Measurements from ENCODE around the gene ASAP3.

ASAP3 gene

GRCh38 chr1:23448846-23449245 lies 35.1 kb downstream of the ASAP3 start:
- no peak for DNase-seq

GRCh38 chr1:23446661-23447310 lies 37.2 kb downstream of the ASAP3 start:
- no peak for DNase-seq

- no peak for DNase-seq
These were observed 39.2 kb downstream of the ASAP3 start for GRCh38 chr1:23444596-23445390.

- DNase-seq = no peak
These were observed 39.9 kb downstream of the ASAP3 start for GRCh38 chr1:23444104-23444533.

- DNase-seq = no peak
These were observed 41.2 kb downstream of the ASAP3 start for GRCh38 chr1:23442751-23443150.

- DNase-seq = no peak
These were observed 42.4 kb downstream of the ASAP3 start for GRCh38 chr1:23441446-23442148.

- DNase-seq = no peak
These were observed 45.4 kb downstream of the ASAP3 start for GRCh38 chr1:23438545-23438944.

GRCh38 chr1:23437355-23437664 lies 46.7 kb downstream of the ASAP3 start:
- DNase-seq = no peak

- DNase-seq = no peak
These were observed 47.2 kb downstream of the ASAP3 start for GRCh38 chr1:23436520-23437354.

GRCh38 chr1:23434260-23434775 lies 49.7 kb downstream of the ASAP3 start:
- no peak for DNase-seq

- DNase-seq = no peak
These were observed 50.9 kb downstream of the ASAP3 start for GRCh38 chr1:23433122-23433521.

- DNase-seq = no peak
These were observed 52.5 kb downstream of the ASAP3 start for GRCh38 chr1:23431431-23431830.

- no peak for DNase-seq
These were observed 53.2 kb downstream of the ASAP3 start for GRCh38 chr1:23430803-23431202.

GRCh38 chr1:23428136-23428905 lies 55.7 kb downstream of the ASAP3 start:
- DNase-seq = no peak

- no peak for DNase-seq
These were observed 56.4 kb downstream of the ASAP3 start for GRCh38 chr1:23427550-23427949.

GRCh38 chr1:23426828-23427227 lies 57.2 kb downstream of the ASAP3 start:
- no peak for DNase-seq

- no peak for DNase-seq
These were observed 58.8 kb downstream of the ASAP3 start for GRCh38 chr1:23425193-23425494.

GRCh38 chr1:23424293-23425192 lies 59.4 kb downstream of the ASAP3 start, which contains the start of gene TCEA3:
Gene TCEA3, minus strand, starts transcription at chr1:23424748. Its CDS starts 115 bp downstream, at chr1:23424633.
- no peak for DNase-seq

GRCh38 chr1:23423415-23424292 lies 60.3 kb downstream of the ASAP3 start:
- DNase-seq = no peak

GRCh38 chr1:23422941-23423340 lies 61.0 kb downstream of the ASAP3 start:
- DNase-seq = no peak
